Measurements from ENCODE around the gene GARNL3. TPM values are rescaled to one million over a fixed set of nuclear protein-coding genes. Genes with fewer than 3 reads are reported as not detected.

Gene GARNL3
- total RNA-seq, 6 experiments from 2014 or later: 0.27 to 0.73 (median 0.57) TPM

- Mint-ChIP-seq H3K4me1 (ENCODE audit: low read depth) (no peaks in the 10 kb centered on the region), H3K27ac (no peak overlapping the region), H3K9me3 (no peaks in the 10 kb centered on the region), H3K36me3 (ENCODE audit: low read depth) (no peaks in the 10 kb centered on the region), H3K4me3 (no peak overlapping the region), H3K27me3 (ENCODE audit: insufficient read depth) (peaks cover 12% of the 10 kb centered on the region)
- DNase-seq: no peak
- no peak for TF ChIP-seq CTCF (IDR thresholded peaks at IDR 0.05)
Measured at GRCh38 chr9:127232833-127233549, 31.6 kb upstream of the GARNL3 start.

- Mint-ChIP-seq H3K27me3 (ENCODE audit: insufficient read depth) (peaks cover 12% of the 10 kb centered on the region), H3K27ac (no peak overlapping the region), H3K4me3 (no peak overlapping the region), H3K36me3 (ENCODE audit: low read depth) (no peaks in the 10 kb centered on the region), H3K4me1 (ENCODE audit: low read depth) (no peaks in the 10 kb centered on the region), H3K9me3 (no peaks in the 10 kb centered on the region)
- no peak for TF ChIP-seq CTCF (IDR thresholded peaks at IDR 0.05)
- no peak for DNase-seq
Measured at GRCh38 chr9:127233550-127233949, 31.0 kb upstream of the GARNL3 start.

GRCh38 chr9:127233989-127234388, 30.6 kb upstream of the GARNL3 start:
- Mint-ChIP-seq H3K27me3 (ENCODE audit: insufficient read depth) (peaks cover 12% of the 10 kb centered on the region), H3K36me3 (ENCODE audit: low read depth) (no peaks in the 10 kb centered on the region), H3K4me1 (ENCODE audit: low read depth) (no peaks in the 10 kb centered on the region), H3K4me3 (no peak overlapping the region), H3K9me3 (no peaks in the 10 kb centered on the region), H3K27ac (no peak overlapping the region)
- DNase-seq: no peak
- no peak for TF ChIP-seq CTCF (IDR thresholded peaks at IDR 0.05)

- H3K4me3 Mint-ChIP-seq: no peak overlapping the region
- no peak overlapping the region for H3K27ac Mint-ChIP-seq
- no peaks in the 10 kb centered on the region for H3K4me1 Mint-ChIP-seq (ENCODE audit: low read depth)
- TF ChIP-seq CTCF (IDR thresholded peaks at IDR 0.05): no peak
- no peak for DNase-seq
- H3K36me3 Mint-ChIP-seq (ENCODE audit: low read depth): no peaks in the 10 kb centered on the region
- no peaks in the 10 kb centered on the region for H3K9me3 Mint-ChIP-seq
- peaks cover 18% of the 10 kb centered on the region for H3K27me3 Mint-ChIP-seq (ENCODE audit: insufficient read depth)
Measured at GRCh38 chr9:127237801-127238200, 26.8 kb upstream of the GARNL3 start.

- Mint-ChIP-seq H3K27me3 (ENCODE audit: insufficient read depth) (peaks cover 9% of the 10 kb centered on the region), H3K4me3 (no peak overlapping the region), H3K36me3 (ENCODE audit: low read depth) (no peaks in the 10 kb centered on the region), H3K4me1 (ENCODE audit: low read depth) (no peaks in the 10 kb centered on the region), H3K9me3 (no peaks in the 10 kb centered on the region), H3K27ac (no peak overlapping the region)
- DNase-seq: no peak
- no peak for TF ChIP-seq CTCF (IDR thresholded peaks at IDR 0.05)
Measured at GRCh38 chr9:127241354-127241753, 23.2 kb upstream of the GARNL3 start.

All from HFFc6 (cell line).